ENCODE measurements around the gene MBTD1.
"Not testable (repeated sequence)": the region's sequence is repeated elsewhere in the genome, so short reads cannot be mapped to it uniquely, and the experiment has no call there.

The MBTD1 gene

DNA sequence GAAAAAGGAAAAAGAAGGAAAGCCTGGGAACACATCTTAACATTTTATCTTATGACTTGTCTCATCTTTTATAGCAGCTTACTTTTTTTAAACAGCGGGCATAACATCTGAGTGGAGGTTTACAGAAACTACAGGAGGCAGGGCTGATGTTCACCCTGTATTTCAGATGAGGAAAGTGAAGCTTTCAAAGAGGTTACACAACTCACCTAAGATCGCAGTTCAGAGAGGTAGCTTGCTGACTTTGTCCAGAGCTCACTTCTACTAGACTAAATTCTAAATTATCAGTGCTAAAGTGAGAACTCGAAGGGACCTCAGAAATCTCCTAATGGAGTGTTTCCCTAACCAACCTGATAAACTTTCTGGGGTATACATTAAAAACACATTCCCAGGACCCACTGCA lies 3.7 kb downstream of the MBTD1 start:
- in situ Hi-C loops (cut with HindIII; ENCODE audit: low sequenced_read_pairs), result no loop called here

DNA sequence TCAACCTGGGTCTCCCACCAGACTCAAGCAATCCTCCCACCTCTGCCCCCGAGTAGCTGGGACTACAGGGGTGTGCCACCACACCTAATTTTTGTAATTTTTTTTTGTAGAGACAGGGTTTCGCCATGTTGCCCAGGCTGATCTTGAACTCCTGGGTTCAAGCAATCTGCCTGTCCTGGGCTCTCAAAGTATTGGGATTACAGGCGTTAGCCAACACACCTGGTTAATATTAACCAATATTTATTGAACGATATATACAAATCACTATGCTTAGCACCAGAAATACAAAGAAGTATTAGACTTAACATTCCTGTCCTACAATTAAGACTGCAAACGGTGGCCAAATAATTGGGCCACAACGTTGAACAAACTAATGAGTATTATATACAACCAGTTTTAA lies 4.2 kb downstream of the MBTD1 start:
- in situ Hi-C loops (cut with HindIII; ENCODE audit: low sequenced_read_pairs), result no loop called here

DNA sequence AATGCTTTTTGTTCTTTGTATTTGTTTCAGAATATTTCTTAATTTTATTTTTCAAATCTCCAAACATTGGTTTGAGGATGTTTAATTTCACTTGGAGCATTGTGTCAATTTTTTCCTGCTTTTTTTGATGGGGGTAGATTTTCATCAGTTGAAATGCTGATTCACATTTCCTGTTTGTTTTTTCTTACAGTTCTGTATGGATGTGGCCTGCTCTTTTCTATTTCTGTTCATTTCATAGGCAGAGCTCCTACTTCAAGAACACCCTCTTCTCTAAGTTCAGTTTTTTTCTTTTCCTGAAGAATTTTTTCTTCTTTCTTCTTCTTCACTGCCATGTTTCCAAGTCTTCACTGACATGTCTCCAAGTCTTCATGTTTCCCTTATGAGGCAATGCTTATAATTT lies 8.8 kb downstream of the MBTD1 start:
- in situ Hi-C loops (cut with HindIII; ENCODE audit: low sequenced_read_pairs), result no loop called here

DNA sequence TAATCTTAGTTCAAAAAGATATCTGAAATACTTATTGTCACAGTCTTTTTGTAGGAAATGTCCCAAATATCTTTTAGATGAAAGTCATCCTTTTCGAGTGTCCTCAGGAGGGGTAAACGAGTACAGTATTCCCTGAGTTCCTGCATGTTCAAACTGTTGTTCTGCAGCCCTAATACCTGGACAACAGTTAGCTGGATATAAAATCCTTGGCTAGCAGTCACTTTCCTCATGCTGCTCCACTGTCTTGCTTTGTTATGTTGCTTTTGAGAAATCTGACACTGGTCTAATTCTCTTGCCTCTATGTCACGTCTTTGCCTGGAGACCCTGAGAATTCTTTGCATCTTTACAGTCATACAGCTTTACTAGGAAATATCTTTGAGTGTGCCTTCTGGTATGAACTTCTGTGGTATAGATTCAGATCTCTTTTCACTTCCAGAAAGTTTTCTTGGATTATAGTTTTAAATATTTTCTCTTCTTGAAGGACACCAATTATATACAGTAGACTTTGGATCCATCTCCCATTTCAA lies 9.5 kb downstream of the MBTD1 start:
- in situ Hi-C loops (cut with HindIII; ENCODE audit: low sequenced_read_pairs), result no loop called here

DNA sequence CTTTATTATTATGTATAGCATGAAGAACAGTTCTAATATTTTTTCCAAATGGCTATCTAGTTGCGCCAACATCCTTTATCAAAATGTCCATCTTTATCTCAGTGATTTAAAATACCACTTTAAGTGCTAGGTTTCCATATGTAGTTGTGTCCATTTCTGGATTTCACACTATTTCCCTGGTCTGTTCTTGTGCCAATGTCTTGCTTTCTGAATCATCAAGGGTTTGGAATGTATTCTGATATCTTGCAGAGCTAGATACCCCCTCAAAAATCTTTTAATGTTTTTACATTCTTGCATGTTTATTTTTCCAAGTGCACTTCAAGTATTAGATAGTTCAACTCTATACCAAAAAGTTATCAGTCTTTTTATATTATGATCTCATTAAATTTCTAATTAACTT lies 14.3 kb downstream of the MBTD1 start:
- in situ Hi-C loops (cut with HindIII; ENCODE audit: low sequenced_read_pairs), result no loop called here

DNA sequence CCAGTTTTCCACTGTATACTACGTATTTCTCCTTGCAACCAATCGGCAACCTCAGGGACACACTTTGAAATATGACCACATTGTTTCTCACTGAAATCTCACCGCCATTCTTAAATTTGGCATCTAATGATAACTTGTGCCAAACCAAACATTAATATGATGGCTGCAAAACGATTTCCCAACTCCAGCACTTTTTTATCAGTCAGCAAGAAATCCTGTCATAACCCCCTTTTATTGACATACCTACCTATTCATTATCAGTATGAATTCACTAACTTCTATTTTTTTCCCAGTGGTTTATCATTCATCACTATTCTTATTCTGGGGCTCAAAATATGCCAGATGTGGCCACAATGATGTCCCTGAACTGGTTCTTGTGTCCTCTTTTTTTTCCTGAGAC lies 15.8 kb downstream of the MBTD1 start:
- in situ Hi-C loops (cut with HindIII; ENCODE audit: low sequenced_read_pairs), result no loop called here

DNA sequence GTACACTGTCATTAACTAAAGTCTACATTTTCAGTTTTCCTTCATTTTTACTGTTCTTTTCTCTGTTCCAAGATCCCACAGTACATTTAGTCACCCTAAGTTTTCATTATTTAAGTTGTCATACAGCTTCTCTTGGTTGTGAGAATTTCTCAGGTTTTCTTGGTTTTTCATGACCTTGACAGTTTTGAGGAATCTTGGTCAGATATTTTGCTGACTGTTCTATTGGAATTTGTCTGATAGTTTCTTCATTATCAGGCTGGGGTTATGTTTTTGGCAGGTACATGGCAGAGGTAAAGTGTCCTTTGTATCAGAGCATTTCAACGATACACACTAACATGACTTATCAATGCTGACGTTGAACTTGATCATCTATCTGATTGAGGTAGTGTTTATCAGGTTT lies 19.6 kb downstream of the MBTD1 start:
- in situ Hi-C loops (cut with HindIII; ENCODE audit: low sequenced_read_pairs), result no loop called here

DNA sequence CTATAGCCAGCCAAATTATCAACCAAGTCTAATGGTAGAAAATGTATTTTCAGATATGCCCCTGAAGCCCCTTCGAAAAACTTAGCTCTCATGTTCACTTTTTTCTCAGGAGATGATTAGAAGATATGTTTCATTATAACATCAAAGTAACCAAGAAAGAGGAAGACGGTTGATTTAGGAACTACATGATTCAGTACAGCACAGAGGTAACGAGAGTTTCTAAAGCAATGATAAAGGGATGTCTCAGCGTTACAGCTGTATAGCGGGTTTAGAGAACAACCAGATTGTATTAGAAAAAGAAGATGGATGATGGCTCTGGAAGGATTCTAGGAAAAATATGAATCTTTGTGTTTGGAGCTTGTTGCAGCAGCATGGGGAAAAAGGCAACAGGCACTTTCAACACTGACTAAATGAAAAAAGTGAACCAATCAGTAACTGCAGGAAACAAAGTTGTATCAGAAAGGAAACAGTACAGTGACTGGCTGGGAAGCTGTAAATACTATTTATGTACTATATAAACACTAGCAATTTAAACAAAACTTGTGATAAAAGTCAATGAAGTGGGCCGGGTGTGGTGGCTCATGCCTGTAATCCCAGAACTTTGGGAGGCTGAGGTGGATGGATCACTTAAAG lies 21.5 kb downstream of the MBTD1 start:
- in situ Hi-C loops (cut with HindIII; ENCODE audit: low sequenced_read_pairs), result no loop called here

DNA sequence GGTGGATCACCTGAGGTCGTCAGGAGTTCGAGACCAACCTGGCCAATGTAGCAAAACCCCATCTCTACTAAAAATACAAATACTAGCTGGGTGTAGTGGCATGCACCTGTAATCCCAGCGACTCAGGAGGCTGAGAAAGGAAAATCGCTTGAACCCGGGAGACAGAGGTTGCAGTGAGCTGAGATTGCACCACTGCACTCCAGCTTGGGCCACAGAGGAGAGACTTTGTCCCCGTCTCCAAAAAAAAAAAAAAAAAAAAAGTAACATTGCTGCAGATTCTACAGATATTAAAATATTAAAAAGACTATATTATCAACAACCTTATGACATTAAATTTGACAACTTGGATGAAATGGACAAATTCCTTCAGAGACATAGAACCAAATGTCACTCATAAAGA lies 25.7 kb downstream of the MBTD1 start:
- in situ Hi-C loops (cut with HindIII; ENCODE audit: low sequenced_read_pairs), result no loop called here

DNA sequence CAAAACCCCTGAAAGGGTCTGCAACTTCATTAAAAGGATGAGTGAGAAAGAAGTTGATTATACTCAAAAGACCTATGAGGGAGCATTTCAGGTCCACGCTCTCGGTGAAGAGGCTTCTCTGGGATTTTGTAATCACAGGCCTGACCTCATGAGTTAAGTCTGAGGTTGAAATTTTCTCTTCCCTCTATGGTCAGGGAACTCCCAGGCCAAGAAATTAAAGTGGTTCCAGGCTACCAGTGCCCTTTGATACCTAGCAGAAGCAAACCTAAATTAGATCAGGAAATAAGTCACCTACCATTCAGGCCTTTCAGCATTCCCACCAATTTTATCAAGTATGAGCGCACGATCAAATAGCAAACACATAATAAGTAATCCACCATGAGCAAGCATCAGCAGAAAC lies 27.9 kb downstream of the MBTD1 start:
- in situ Hi-C loops (cut with HindIII; ENCODE audit: low sequenced_read_pairs), result no loop called here

DNA sequence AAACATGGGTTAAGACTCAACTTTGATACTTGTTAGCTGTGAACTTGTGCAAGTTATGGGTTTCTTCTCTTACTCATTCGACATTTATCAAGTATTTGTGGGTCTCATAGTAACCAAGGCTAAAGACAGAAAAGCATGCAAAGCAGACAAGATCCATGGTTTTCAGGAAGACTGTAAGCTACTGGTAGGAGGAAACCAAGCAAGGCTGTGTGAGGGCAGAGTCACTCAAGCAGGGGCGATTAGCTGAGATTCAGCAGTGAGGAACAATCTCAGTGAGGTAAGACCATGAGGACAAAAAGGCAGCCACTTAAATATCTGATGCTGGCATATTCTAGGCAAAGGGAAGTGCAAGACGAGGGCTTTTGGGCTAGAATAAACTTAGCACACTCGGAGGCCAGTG lies 29.5 kb downstream of the MBTD1 start:
- in situ Hi-C loops (cut with HindIII; ENCODE audit: low sequenced_read_pairs), result no loop called here

DNA sequence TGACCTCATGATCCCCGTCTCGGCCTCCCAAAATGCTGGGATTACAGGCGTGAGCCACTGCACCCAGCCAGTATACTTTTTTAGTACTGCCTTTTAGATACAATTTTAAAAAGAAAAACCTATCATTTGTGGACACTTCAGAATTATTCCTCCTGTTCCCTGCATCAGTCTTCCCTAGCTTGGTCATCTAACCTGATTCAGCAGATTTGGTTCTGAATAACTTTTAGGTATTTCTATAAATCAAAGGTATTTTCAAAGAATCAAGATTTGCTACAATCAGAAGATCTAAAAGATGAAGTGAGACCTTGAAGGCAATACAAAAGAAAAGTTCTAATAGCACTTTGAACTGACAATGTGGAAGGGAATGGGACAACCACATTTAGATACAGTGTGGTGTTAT lies 30.0 kb downstream of the MBTD1 start:
- in situ Hi-C loops (cut with HindIII; ENCODE audit: low sequenced_read_pairs), result no loop called here

DNA sequence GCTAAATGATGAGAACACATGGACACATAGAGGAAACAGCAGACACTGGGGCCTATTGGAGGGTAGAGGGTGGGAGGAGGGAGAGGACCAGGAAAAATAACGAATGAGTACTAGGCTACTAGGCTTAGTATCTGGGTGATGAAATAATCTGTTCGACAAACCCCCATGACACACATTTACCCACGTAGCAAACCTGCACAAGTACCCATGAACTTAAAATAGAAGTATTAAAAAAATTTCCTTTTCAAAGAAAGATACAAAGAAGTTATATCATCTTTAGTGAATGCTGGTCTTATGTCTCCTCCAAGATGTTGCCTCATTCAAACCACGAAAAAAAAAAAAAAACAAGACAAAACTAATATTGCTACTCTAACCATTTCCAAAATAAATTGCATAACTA lies 31.7 kb downstream of the MBTD1 start:
- in situ Hi-C loops (cut with HindIII; ENCODE audit: low sequenced_read_pairs), result no loop called here

DNA sequence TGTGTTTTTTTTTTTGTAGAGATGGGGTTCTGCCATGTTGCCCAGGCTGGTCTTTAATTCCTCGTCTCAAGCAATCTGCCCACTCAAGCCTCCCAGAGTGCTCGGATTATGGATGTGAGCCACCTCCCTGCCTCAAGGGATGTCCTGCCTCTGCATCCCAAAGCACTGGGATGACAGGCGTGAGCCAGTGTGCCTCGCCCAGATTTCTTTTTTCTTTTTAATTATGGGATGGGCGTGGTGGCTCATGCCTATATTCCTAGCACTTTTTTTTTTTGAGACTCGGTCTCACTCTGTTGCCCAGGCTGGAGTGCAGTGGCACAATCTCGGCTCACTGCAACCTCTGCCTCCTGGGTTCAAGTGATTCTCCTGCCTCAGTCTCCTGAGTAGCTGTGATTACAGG lies 34.3 kb downstream of the MBTD1 start:
- in situ Hi-C loops (cut with HindIII; ENCODE audit: low sequenced_read_pairs), result not testable (repeated sequence)

DNA sequence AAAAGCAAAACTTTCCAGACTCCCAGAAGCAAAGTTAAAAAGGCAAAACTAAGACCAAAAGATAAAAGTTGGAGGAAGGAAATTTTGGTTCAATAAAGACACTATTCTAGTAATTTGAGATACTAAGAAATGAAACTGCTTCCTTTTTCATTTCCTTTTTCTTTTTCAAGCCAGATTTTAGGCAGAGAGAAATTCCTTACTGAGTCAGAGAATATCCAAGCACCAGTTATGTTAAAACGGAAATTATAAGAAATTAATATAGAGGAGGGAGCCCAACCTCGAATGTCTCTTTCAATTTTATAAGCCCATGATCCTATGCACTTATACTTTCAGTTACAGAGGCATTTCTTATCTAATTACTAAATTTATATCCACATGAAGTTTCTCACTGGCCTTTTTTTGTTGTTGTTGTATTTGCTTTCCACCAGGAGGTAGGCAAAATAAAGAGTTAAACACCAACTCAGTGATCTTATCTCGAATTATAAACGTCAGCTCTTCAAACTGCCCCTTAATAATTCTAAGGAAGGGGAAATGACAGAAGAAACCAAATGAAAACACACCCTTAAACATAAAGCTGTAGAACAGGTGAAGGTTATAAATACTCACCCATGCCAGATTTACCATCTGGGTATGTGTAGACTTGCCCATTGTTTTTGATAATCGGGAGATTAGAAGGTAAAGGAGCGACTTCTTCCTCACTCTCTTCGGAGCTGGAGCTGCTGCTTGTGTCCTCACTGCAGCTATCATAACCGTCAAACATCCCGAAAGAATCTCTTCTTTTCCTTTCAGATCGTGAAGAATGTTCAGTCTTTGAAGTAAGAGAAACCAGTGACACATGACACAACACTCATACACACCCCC lies 35.2 kb downstream of the MBTD1 start:
- in situ Hi-C loops (cut with HindIII; ENCODE audit: low sequenced_read_pairs), result no loop called here

DNA sequence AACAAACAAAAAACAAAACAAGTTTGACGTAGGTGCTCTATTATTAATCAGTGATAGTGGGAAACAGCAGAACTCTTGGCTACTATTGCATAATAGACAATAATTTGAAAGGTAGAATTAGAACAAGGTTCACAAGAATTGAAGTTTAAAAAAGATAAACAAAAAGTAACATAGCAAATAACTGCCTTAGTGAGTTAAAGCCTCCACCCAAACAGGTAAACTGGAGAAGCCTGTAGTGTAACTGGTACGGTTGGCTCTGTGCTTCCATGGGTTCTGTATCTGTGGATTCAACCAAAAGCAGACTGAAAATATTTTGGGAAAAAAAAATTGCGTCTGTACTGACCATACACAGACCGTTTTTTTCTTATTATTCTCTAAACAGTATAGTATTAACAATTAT lies 38.5 kb downstream of the MBTD1 start:
- in situ Hi-C loops (cut with HindIII; ENCODE audit: low sequenced_read_pairs), result no loop called here

DNA sequence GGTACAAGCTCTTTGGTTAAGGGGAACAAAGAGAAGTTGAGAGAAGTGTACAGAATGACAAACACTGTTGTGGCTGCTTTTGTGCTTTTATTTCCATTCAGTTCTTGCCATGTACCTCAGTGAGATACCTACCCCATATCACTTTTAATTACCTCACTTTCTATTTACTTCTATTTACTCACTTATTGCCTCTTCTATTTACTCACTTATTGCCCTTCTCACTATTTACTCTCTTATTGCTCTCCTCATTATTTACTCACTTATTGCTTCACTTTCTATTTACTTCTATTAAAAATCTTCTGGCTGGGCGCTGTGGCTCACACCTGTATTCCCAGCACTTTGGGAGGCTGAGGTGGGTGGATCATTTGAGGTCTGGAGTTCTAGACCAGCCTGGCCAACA lies 41.9 kb downstream of the MBTD1 start:
- in situ Hi-C loops (cut with HindIII; ENCODE audit: low sequenced_read_pairs), result no loop called here

DNA sequence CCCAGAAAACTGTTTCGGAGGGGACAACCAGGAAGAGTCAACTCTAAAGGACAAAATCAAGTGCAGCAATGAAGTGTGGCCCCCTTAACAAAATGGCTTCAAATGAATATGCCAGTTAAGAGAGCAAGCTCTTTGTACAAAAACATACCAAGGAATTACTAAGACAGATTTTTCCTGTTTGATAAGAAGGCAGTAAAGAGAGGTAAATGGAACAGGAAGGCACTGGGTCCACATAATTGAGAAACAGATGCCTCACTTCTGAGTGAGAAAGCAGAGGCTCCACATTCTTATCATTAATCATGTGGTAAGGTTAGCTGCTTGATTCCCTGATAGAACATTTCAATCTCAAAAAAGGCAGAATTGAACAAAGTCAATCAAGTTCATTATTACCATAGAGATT lies 44.9 kb downstream of the MBTD1 start:
- in situ Hi-C loops (cut with HindIII; ENCODE audit: low sequenced_read_pairs), result no loop called here

DNA sequence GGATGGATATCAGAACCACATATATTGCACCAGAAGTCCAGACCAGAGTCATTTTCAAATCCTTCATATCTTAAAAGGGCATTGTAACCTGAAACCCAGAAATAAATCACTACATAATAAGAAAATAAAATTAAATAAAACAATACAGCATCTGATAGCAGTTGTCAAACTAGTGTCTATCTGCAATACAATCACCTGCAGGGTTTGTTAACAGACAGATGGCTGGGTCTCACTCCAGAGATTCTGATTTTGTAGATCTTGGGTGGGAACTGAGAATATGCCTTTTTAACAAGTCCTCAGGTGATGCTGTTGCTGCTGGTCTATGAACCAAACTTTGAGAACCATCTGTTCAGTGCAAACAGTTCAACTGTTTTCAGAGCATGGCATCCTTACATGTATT lies 56.0 kb downstream of the MBTD1 start:
- in situ Hi-C loops (cut with HindIII; ENCODE audit: low sequenced_read_pairs), result no loop called here

DNA sequence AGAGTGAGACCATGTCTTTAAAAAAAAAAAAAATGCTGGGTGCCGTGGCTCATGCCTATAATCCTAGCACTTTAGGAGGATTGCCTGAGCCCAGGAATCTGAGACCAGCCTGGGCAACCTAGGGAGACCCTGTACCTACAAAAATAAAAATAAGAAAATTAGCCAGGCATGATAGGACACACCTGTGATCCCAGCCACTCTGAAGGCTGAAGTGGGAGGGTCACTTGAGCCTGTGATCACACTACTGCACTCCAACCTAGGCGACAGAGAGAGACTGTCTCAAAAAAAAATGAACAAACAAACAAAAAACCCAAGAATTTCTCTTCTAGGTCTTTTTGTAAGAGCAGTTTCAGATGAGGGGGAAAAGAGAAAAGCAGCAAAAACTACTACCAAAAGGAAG lies 59.0 kb downstream of the MBTD1 start:
- in situ Hi-C loops (cut with HindIII; ENCODE audit: low sequenced_read_pairs), result no loop called here

DNA sequence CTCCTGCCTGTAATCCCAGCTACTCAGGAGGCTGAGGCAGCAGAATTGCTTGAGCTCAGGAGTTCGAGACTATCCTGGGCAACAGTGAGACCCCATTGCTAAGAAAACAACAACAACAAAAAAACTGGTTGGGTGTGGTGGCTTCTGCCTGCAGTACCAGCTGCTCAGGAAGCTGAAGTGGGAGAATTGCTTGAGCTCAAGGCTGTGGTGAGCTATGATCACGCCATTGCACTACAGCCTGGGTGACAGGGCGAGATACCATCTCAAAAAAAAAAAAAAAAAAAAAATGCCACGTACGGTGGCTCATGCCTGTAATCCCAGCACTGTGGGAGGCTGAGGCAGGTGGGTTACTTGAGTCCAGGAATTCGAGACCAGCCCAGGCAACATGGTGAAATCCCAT lies 59.6 kb downstream of the MBTD1 start:
- in situ Hi-C loops (cut with HindIII; ENCODE audit: low sequenced_read_pairs), result no loop called here

DNA sequence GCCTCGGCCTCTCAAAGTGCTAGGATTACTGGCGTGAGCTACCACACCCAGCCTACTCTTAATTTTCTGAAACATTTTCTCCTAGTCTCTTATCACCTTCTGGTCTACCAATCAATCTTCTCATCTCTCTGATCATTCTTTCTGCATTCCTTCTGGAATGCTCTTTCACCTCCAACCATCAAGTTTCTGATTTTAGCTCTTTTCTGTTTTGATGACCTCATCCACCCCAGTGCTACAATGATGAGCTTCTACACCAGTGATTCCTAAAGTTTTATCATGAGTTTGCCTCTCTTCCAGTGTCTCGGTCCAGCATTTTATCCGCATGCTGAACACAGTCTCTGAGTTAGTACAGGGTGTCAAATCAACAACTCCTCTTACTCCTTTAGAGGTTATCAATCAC lies 62.1 kb downstream of the MBTD1 start:
- in situ Hi-C loops (cut with HindIII; ENCODE audit: low sequenced_read_pairs), result loop anchor here (25.0 kb wide), 1 partner anchor 160 kb away; no protein-coding TSS in a partner anchor

All from endothelial cell of hepatic sinusoid (primary cell).